Middle frontal gyrus (tissue), 1 donor: ENCODE measurements around the gene PIEZO1.
A peak's percentile ranks its signal among the peaks of the same experiment; 100 is the strongest.

Source experiments
- DNase-seq: peaks from one replicate; pipeline ENCODE4 v3.0.0-alpha.2; 2015; ENCODE audit warnings: low spot score; ENCODE audit errors: extremely low spot score

PIEZO1 gene

DNA sequence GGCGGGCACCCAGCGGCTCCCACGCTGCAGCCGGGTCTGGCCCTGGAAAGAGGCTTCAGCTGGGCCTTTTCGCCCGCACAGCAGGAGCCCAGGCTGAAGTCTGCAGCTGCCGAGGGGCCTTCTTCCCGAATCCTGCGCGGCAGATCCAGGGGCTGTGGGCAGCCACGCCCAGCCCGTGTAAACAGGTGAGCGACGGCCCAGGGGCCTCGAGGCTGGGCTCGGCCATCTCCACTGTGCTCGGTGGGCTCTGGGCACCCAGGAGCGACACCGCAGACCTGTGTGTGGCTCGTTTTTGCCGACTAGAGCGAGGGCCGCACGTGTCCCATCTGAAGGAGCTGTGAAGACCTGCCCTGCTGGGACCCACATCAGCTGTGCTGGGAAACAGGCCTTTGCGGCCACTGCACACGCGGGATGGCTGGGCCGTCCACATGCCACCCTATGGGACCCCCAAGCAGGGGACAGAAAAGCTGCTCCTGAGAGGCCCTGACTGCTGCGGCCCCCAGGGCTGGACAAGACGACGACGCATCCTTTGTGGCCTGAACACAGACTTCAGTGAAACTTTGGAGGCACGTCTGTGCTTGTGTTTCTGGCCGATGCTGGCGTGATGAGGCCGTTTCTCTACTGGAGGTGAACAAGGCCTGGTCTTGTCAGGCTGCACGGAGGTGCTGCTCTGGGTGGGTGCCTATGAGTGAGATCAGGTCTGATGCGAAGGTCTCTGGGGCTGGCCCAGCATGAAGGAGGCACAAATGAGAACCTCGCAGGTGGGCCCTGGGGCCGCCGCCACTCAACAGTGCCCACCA lies 31.9 kb upstream of the PIEZO1 start:
- DNase-seq: no peak

DNA sequence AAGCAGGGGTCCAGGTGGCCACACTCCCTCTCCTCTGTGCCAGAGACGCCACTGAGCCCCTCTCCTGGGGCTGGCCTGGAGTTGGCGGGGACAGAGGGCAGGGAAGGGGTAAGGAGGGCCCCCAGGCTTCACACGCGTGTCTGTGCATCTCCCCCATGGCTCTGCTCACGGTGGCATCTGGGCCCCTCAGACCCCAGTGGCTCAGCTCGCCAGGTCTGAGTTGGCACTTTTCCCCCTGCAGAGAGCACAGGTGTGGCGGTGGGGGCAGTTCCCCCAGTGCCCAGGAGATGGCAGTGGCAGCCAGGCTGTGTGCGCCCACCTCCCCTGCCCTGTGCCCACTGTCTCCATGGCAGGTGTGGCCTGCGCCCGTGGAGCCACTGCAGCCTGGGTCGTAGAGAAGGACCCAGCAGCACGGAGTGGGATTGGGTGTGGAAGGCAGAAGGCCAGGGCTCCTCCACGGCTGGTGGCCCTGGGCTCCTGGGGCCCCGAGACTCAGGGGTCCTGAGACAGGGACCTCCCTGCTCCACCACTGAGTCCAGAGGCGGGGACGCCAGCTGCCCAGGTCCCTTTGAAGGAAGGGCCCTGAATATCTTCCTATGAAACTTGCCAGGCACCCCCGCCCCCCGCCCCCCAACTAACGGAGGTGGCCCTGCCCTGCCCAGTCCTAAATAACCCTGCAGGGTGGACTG lies 31.0 kb upstream of the PIEZO1 start:
- no peak for DNase-seq

DNA sequence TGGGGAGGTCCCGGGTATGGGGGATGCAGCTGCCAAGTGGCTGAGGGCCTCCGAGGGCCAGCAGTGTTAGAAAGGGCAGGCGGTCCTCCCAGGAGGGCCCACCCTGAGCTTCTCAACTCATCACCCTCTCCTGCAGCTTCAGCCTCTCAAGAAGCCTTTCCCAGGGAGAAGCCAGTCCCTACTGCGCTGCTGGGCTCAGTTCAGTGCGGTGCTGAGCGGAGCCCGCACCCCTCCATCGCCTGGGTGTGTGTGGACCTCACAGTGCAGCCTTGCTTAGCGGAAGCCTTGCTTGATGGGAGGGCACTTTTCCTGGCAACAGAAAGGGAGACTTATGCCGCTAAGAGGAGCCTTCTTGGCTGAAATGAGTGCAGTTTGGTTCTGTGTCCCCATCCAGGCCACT lies 30.2 kb upstream of the PIEZO1 start:
- DNase-seq: no peak

DNA sequence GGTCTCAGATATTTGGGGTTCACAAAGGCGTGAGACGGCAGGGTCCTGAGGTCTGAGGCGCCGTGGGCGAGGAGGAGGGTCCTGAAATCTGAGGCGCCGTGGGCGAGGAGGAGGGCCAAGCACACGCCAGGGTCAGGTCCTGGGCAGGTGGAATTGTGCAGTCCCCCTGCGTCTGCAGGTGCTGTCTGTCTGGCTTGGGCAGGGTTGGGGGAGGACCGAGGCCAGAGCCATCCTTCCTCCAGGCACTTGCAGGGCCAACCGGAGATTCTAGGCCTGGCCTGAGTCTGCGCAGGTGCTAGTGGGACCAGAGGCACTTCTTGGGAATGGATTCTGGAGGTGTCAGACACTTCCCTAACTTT lies 29.1 kb upstream of the PIEZO1 start:
- no peak for DNase-seq

DNA sequence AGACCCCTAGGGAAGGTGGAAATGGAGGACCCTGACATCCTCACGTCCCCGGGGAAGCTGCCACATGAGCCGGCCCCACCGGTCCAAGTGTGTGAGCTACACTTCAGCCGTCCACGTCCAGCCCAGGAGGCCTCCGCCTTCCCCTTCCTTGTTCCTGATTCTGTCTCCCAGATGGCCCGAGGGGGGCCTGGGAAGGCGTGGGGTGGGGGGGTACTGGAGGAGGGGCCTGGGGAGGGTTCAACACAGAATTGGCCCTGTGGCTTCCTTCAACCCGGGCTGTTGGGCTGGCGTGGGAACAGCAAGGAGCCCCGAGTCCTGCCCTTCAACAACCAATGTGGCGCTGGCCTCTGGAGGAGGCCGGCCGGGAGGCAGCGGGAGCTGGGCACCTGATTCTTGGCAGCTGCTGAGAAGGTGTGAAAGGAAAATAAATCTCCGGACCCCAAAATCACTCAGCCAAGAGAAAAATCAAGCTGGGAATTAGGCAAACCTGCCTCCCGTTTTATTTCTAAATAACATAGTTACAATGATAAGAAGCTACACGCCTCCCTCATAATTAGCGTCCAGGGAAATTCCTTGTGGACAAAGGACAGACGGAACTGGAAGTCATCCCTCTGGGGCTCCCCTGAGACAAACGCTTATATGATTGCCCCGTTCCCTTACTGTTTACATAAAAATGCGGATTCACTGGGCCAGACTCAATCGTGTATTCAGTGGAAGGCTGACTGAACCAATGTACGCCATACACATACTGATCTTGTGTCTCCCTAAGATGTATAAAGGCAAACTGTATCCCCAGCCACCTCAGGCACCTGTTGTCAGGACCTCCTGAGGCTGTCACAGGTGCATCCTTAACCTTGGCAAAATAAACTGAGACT lies 28.5 kb upstream of the PIEZO1 start:
- no peak for DNase-seq

DNA sequence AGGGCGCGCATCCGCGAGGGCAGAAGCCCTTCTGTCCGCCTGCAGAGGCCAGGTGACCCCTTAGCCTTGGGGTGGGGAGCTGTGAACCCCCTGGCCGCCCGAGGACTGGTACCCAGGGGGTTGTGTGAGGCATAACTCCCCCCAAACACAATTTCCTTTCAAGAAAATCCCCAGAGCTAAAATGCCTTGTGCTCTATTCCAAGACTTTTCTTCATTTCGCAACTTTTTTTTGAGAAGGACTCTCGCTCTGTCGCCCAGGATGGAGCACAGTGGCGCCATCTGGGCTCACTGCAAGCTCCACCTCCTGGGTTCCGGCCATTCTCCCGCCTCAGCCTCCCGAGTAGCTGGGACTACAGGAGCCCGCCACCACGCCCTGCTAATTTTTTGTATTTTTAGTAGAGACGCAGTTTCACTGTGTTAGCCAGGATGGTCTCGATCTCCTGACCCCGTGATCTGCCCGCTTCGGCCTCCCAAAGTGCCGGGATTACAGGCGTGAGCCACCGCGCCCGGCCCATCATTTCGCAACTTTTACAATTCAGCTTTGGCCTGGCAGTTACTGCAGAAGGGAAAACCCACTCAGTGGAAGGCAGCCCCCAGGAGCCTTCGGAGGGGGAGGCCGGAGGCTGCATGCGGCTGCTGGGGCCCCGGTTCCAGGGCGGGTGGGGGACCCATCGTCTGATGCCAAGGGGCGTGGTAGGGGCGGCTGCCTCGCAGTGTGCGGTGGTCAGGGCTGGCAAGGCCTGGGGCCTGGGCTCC lies 27.7 kb upstream of the PIEZO1 start:
- DNase-seq: no peak

DNA sequence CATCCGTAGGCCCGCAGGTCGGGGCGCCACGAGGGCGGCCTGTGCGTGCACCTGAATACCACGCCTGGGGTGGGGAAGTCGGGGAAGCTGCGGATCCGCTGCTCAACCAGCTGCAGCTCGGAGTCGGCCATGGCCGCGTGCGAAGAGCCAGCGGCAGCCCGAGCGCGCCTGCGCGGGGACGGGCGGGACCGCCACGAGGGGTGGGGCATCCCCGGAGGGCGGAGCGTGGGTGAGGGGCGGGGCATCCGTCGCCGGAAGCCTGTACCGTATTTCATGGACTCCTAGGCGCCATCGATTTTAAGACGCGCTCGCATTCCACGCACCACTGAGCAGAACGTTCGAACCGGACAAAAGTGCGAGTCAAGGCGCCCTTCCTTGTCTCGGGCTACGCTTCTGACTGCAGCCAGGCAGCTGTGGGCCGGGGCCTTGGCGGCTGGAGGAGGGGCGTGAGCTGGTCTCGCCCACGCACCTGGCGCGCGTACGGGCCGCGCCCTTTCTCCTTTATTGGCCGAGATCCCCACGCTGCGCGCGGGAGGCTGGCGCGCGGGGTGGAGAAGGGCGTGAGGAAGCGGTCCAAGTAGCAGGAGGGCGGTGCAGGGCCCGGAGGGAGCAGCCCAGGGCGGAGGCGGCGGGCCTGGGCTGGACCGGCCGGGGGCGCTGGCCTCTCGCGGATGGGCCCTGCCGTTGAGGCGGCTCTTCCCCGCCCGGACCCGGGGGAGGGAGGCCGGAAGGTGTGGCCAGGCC lies 26.9 kb upstream of the PIEZO1 start, which contains the start of gene APRT:
Gene APRT, minus strand, starts transcription at position 160 of the 744 bp plus-strand sequence. Its CDS starts 29 bp downstream, at position 131.
- DNase-seq: peak; percentile 87

DNA sequence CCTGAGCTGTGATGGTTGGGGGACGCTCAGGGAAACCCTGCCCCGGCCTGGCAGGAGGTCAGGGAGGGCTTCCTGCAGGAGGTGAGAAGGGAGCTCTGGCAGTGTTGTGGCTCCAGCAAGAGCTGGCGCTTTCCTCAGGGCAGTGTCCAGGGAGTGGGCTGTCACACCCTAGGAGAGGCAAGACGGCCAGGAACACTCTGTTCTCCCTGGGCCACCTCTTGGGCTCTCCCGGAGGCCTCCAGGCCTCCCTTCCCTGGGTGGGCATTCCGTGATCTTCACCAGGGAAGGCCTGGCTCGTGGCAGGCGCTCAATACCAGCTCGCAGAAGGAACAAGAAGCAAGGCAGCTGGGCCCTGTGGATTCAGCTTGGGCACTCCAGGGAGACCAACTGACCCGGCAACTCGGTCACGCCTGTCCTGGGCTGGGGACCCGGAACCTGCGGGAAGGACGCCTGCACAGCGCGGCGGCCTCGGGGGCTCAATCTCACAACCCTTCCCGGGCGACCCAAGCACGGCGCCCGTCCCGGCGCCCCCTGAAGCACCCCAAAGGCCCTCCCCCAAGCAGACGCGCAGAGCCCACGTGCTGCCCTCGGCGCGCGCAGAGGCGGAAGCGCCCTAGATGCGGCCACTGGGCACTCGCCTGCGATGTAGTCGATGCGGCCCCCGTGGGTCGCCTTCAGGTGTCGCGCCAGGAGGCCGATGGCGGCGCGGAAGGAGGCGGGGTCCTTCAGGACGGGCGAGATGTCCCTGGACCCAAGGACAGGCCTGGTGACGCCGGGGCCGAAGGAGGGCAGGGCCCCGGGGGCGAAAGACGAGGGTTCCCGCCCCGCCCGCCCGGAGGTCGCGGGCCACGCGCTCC lies 26.1 kb upstream of the PIEZO1 start:
- peak; percentile 72 for DNase-seq

DNA sequence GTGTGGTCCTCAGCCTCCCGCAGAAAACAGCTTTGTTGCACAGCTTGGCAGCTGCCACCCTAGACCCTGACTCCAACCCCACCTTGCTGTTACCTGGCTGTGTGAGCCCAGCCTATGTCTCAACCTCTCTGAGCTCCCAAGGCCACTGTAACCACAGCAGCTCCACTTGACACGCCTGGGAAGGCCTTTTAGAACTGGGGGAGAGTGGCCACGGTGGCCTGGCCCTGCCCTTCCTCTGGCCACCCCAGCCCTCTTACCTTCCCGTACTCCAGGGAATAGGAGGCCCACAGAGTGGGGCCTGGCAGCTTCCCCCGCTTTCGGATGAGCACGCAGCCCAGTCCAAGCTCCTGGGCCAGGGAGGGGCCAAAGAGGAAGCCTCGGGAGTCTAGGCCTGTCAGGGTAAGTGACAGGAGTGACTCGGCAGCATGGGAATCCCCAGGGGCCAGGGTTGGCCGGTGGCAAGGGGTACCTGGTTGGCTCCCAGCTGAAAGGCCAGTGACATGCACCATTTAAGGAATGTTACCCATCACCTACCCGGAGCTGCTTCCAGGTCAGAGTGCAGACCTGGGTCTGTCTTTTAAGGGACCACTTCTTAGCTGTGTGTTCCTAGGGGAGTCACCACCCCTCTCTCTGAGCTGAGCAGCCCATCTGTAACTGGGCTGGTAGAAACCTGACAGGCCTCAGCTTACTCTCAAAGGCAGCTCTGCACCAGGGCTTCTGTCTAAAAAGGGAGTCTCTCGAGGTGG lies 25.3 kb upstream of the PIEZO1 start:
- no peak for DNase-seq

DNA sequence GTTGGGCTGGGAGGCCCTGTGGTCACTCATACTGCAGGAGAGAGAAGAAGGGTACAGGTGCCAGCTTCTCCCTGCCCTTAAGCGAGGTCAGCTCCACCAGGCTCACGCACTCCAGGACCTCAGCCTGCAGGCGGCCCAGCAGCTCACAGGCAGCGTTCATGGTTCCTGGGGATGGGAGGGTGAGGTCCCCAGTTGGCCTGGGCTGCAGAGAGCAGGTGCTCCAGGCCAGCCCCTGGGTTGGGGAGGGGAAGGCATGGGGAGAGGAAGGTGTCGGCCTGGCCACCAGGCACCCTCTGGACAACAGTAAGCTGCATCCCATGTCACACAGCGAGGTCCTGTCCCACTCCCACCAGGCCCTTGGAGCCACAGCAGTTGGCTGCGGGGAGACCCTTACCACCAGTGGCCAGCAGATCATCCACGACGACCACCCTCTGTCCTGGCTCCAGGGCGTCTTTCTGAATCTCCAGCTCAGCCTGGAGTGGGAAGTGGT lies 24.7 kb upstream of the PIEZO1 start:
- DNase-seq: no peak

DNA sequence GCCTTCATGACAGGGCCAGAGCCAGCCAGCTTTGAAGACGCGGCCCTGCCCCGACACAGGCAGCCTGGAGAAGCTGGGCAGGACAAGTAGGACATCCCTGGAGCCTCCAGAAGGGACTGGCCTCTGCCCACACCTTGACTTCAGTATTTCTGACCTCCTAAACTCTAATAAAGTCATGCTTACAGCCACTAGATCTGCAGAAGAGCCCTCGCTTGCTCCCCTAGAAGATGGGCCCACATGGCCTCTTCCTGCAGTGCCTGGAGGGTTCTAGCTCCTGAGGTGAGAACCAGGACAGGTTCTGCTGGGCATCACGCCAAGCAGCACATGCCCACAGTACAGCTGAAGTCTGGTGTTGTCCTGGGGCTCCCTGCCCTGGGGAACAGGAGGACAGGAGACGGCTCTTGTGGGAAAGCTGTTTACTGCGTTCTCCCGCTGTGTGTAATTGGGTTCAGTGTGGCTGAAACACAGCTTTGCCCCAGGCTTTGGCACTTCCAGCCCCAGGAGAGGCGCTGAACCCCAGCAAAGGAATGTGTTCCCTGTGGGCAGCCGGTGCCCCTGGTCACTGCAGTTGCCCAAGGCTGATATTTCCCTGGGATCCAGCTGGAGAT lies 24.2 kb upstream of the PIEZO1 start:
- DNase-seq: no peak

DNA sequence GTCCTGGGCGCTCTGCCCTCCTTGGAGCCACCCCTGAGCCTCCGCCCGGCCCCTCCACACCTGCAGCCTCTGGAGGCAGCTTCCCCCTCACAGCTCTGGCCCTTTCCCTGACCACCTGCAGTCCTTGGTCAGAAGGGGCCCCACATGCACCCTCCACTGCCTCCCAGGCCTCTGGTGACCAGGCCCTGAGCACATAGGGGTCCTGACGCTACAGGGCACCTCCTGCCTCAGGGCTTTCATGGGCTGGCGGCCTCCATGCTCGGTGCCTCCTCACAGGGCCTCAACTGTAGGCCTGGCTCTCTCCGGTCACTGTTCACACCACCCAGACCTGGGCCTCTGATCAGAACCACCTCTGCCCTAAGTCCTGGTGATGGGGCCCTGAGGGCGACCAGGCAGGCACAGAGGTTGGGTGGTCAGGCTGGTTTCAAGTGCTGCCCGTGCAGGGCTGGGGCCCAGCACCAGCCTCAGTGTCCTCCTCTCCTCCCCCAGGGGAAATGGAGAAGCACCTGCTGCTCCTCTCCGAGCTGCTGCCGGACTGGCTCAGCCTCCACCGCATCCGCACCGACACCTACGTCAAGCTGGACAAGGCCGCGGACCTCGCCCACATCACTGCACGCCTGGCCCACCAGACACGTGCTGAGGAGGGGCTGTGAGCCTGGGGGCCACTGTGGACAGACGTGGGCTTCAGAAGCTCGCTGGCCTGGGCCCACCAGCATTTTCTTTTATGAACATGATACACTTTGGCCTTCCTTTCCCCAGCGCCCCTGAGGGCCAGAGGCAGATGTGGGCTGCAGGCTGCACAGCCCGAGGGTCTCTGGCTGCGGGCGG lies 22.8 kb upstream of the PIEZO1 start:
- no peak for DNase-seq

DNA sequence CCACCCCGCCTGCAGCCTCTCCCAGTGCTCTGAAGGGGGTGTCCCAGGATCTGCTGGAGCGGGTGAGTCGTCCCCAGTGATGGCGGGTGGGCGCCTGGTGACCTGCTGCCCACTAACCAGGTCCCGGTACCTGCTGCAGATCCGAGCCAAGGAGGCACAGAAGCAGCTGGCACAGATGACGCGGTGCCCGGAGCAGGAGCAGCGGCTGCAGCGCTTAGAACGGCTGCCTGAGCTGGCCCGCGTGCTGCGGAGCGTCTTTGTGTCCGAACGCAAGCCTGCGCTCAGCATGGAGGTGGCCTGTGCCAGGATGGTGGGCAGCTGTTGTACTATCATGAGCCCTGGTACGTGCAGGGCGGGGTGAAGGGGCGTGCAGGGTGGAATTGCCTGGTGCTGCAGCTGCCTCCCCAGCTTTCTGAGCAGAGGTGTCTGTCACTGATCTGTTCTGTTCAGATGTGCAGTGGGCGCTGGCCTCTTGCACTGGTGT lies 22.2 kb upstream of the PIEZO1 start:
- no peak for DNase-seq

DNA sequence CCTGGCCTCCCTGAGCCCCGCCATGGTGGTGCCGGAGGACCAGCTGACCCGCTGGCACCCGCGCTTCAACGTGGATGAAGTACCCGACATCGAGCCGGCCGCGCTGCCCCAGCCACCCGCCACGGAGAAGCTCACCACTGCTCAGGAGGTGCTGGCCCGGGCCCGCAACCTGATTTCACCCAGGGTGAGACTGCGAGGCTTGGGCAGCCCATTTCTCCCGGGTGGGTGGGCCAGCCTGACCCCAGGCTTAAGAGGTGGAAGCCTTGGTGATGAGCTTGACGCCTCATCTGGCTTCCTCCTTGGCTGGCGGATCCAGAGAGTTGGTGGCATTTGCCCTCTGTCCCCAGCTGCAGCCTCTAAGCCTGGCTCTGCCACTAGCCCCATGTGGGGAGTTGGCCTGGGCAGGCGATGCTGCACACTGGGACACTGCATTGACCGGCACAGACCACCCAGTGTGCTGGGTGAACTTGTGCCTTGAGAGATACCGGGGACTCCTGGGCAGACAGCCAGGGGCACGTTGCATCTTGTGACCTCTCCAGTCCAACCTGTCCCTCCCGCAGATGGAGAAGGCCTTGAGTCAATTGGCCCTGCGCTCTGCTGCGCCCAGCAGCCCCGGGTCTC lies 21.6 kb upstream of the PIEZO1 start:
- no peak for DNase-seq

DNA sequence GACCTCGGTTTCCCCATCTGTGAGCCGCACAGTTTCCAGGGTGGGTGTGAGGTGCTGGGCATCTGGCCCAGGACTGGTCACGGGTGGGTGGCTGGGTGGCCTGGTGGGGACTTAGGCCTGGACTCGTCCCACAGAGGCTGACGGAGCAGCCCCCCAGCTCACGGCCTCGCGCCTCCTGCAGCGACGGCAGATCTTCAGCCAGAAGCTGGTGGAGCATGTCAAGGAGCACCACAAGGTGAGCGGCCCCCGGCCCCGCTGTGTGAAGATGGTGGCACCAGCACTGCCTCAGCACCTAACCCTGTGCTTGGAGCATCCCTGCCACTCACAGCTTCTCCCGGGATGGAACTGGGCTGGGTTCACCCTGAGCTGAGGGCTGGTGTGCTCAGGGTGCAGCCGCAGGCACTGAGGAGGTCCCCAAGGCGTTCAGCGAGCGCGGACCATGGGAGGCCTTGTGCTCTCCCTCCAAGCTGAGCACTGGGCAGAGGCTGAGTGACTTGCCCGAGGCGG lies 20.9 kb upstream of the PIEZO1 start:
- DNase-seq: no peak

DNA sequence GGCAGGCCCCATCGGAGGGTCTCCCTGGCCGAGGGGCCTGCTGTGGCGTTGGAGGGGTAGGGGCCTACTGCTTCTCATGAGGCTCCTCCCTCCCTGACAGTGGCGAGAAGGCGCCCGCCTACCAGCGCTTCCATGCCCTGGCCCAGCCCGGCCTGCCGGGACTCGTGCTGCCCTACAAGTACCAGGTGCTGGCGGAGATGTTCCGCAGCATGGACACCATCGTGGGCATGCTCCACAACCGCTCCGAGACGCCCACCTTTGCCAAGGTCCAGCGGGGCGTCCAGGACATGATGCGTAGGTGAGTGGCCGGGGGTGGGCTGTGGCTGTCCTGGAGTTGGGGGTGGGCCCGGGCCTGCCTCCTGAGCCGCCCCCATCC lies 20.3 kb upstream of the PIEZO1 start:
- DNase-seq: no peak
